GM23248 (cell line): ENCODE measurements around the gene SPTLC2.

ENCODE experiments used
- EZH2 ChIP-seq: fragments of 200-600 bp; sonication (generic); IDR thresholded peaks from 2 replicates; pipeline ENCODE4 v1.6.1; 2018; ENCODE audit warnings: antibody characterized with exemption, mild to moderate bottlenecking; ENCODE audit not compliant: insufficient read depth, poor library complexity, severe bottlenecking
- EZH2phosphoT487 ChIP-seq: fragments of 200-600 bp; sonication (generic); IDR thresholded peaks from 2 replicates; pipeline ENCODE4 v1.6.1; 2018; ENCODE audit warnings: antibody characterized with exemption, moderate library complexity, mild to moderate bottlenecking, low read depth; ENCODE audit not compliant: insufficient read depth

- TF ChIP-seq EZH2 (no peak), EZH2phosphoT487 (no peak)
Measured at GRCh38 chr14:77478796-77479195, 137.6 kb downstream of the SPTLC2 start.
